SJSA1 (cell line): ENCODE data around the gene TULP4. TPM values are rescaled to one million over a fixed set of nuclear protein-coding genes. Genes with fewer than 3 reads are reported as not detected.
"Not testable (repeated sequence)": the region's sequence is repeated elsewhere in the genome, so short reads cannot be mapped to it uniquely, and the experiment has no call there.

ENCODE experiments used
- DNase-seq, 2 experiments: peaks; one replicate each; pipeline ENCODE4 v3.0.0-alpha.2; 2015 to 2020; ENCODE audit warnings: low spot score in 2 of 2, low read depth in 1 of 2
- H3K27ac ChIP-seq: fragments of 250-450 bp; sonication (Bioruptor Pico); 2 replicates; pipeline ENCODE4 v1.5.1; 2020; ENCODE audit warnings: mild to moderate bottlenecking, moderate library complexity
- H3K27me3 ChIP-seq: fragments of 250-450 bp; sonication (Bioruptor Pico); replicated peaks from 2 replicates; pipeline ENCODE4 v1.5.1; 2020; ENCODE audit warnings: mild to moderate bottlenecking, moderate library complexity
- H3K36me3 ChIP-seq: fragments of 250-450 bp; sonication (Bioruptor Pico); 2 replicates; pipeline ENCODE4 v1.5.1; 2020; ENCODE audit warnings: mild to moderate bottlenecking
- H3K4me1 ChIP-seq: fragments of 250-450 bp; sonication (Bioruptor Pico); replicated peaks from 2 replicates; pipeline ENCODE4 v1.6.1; 2021; ENCODE audit warnings: mild to moderate bottlenecking
- H3K4me3 ChIP-seq: fragments of 250-450 bp; sonication (Bioruptor Pico); 2 replicates; pipeline ENCODE4 v1.5.1; 2020; ENCODE audit warnings: mild to moderate bottlenecking
- H3K9me3 ChIP-seq: fragments of 250-450 bp; sonication (Bioruptor Pico); replicated peaks from 2 replicates; pipeline ENCODE4 v1.5.1; 2020; ENCODE audit warnings: mild to moderate bottlenecking
- total RNA-seq: library from RNA; depleted of rRNA; stranded (reverse); fragments of >200 nt; shearing (Covaris generic); gene quantifications from 2 replicates; pipeline ENCODE4 v1.2.3, GENCODE V29; 2014; rRNA removed

Gene TULP4
- total RNA-seq, 1 experiment from 2014 or later = 70.1 TPM

DNA sequence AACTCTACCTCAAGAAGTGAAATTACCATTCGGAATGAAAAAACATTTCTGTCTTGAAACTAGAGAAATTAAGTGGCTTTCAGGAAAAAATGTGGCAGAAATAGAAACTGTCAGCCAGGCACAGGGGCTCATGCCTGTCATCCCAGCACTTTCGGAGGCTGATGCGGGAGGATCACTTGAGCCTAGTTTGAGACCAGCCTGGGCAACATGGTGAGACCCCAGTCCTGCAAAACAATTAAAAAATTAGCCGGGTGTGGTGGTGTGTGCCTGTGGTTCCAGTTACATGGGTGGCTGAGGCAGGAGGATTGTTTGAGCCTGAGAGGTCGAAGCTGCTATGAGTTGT, 240.5 kb downstream of the TULP4 start:
- no peaks in the 10 kb centered on the region for H3K4me1 ChIP-seq
- H3K27me3 ChIP-seq = no peaks in the 10 kb centered on the region; the same call in 1 of the 2 replicates
- no peak overlapping the region for H3K27ac ChIP-seq
- no peaks in the 10 kb centered on the region for H3K36me3 ChIP-seq
- H3K9me3 ChIP-seq = no peaks in the 10 kb centered on the region
- DNase-seq = peak in 1 of 2 experiments; percentile 8
- no peak overlapping the region for H3K4me3 ChIP-seq

DNA sequence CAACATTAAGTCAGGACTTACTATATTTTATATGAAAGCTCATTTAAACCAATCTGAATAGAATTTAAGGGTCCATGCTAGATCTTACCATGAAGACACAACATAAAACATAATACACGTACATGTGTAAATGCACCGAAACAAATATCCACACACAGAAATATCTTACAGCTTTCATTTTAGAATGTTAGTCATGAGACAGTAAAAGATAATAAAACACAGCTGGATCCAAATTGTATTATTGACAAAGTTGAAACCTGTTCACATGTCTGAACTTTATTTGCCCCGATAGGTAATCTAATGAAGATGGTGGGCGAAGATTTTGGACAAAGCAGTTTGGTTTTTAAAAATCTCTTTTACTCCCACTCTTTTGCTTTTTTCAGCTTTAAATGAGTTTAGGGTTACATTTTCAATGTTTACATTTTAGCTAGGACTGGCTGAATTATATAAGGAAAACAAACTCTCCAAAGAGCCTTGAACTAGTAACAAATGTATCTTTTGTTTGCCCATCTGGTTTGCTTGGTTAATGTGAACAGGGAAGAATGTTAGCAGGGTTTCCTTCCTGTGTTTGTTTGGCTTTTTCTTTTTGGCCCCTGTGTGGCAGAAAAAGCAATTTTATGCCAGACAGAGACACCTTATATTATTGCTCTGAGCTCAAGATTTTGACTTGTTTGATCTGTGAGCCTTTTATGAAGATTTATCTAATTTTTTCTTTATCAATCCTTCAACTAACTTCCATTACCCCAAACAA, 242.5 kb downstream of the TULP4 start:
- no peak for DNase-seq
- no peak overlapping the region for H3K27ac ChIP-seq
- H3K36me3 ChIP-seq = no peaks in the 10 kb centered on the region
- peaks cover 6% of the 10 kb centered on the region for H3K4me1 ChIP-seq
- H3K27me3 ChIP-seq = no peaks in the 10 kb centered on the region; the same call in 1 of the 2 replicates
- no peak overlapping the region for H3K4me3 ChIP-seq
- H3K9me3 ChIP-seq = no peaks in the 10 kb centered on the region

DNA sequence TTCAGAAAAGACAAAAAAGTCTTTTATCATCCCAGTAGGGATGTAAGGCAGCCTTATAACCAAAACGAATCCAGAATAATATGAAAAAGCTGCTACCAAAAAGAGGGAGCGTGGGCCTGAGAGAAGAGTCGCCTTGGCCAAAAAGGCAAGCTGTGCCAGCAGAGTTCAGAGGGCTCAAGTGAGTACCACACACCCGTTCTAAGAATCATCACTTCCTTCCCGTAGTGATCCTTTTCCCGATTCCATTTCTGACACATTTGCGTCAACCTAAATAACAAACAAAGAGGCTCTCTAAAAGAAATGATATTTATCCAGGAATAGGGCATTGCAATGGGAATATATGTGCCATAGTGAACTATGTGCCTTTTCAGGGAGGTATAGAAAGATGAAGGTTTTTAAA, 243.8 kb downstream of the TULP4 start:
- Histone ChIP-seq H3K36me3 (peaks cover 6% of the 10 kb centered on the region), H3K4me1 (peaks cover 11% of the 10 kb centered on the region), H3K4me3 (no peak overlapping the region), H3K9me3 (peaks cover 5% of the 10 kb centered on the region), H3K27ac (no peak overlapping the region), H3K27me3 (no peaks in the 10 kb centered on the region; the same call in 1 of the 2 replicates)
- no peak for DNase-seq

DNA sequence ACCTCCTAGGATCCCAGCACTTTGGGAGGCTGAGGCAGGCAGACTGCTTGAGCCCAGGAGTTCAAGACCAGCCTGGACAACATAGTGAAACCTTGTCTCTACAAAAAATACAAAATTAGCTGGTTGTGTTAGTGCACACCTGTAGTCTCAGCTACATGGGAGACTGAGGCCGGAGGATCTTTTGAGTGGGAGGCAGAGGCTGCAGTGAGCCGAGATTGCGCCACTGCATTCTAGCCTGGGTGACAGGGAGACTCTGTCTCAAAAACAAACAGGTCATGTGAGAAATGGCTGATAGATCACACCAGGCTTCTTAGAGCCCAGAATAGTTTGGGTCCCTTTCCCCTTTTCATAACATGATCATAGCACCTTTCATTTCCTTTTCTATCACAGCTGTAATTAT, 244.8 kb downstream of the TULP4 start:
- DNase-seq, H3K27me3 ChIP-seq, H3K36me3 ChIP-seq, H3K9me3 ChIP-seq, H3K27ac ChIP-seq, H3K4me3 ChIP-seq: not testable (repeated sequence)
- H3K4me1 ChIP-seq = peaks cover 16% of the 10 kb centered on the region

DNA sequence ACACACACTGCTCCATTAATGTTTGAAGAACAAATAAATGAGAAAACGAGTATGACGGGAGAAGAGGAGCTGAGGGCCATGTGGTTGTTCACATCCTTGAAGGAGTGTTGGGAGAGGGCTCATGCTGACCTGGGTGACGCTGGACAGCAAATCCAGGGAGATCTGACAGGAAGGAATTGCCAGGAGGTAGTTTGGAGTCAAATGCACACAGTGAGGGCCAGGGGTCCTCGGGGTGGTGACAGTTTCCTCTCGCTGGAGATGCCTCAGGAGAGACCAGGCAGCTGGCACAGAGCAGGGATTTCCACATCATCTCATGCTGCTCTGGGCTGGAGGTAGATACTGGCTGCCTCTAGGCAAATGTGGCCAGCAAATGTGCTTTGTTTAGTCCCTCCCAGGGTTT, 245.7 kb downstream of the TULP4 start:
- no peak for DNase-seq
- no peak overlapping the region for H3K27ac ChIP-seq
- H3K4me1 ChIP-seq = peaks cover 16% of the 10 kb centered on the region
- H3K27me3 ChIP-seq = no peaks in the 10 kb centered on the region
- peaks cover 5% of the 10 kb centered on the region for H3K9me3 ChIP-seq
- H3K4me3 ChIP-seq = no peak overlapping the region
- peaks cover 6% of the 10 kb centered on the region for H3K36me3 ChIP-seq

DNA sequence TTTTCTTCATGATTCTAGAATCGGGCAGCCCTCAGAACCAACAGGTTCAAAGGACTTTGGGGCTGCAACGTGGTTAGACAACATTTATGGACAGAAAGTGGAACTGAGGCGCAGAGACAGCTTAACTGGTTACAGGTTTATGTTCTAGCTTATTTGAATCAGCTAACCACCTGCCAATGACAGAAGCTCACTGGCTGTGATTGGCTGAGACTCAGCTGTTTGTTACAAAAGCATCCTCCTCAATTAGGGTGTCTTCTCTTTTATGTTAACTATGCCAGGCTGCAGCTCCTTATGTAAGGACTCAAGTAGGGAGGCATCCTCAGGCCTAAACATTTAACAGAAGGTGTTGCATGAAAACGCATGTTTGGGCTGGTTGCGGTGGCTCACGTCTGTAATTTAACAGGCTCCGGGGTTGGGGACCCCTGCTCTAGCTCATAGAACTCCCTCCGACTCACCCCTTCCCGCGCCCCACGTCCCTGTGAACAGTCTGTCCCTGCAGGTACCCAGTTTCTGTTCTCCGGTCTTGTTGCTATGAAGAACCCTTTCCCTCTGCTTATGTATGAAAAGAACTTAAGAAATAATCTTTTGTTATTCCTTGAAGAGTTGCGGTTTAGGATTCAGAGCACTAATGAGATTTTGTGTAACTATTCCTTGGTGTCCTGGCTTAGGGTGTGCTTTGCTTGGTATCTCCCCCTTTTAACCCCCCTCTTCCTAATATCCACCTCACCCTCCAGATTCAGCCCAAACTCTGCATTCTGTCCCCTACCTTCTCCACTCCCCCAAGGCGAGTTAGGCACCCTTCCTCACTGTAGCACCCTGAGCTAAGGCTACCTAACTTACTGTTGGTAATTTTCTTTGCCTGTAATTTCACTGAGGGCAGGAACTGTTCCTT, 246.4 kb downstream of the TULP4 start:
- Histone ChIP-seq H3K27me3 (no peaks in the 10 kb centered on the region), H3K36me3 (peaks cover 12% of the 10 kb centered on the region), H3K27ac (no peak overlapping the region), H3K4me1 (peaks cover 23% of the 10 kb centered on the region), H3K4me3 (no peak overlapping the region), H3K9me3 (peaks cover 5% of the 10 kb centered on the region)
- no peak for DNase-seq

DNA sequence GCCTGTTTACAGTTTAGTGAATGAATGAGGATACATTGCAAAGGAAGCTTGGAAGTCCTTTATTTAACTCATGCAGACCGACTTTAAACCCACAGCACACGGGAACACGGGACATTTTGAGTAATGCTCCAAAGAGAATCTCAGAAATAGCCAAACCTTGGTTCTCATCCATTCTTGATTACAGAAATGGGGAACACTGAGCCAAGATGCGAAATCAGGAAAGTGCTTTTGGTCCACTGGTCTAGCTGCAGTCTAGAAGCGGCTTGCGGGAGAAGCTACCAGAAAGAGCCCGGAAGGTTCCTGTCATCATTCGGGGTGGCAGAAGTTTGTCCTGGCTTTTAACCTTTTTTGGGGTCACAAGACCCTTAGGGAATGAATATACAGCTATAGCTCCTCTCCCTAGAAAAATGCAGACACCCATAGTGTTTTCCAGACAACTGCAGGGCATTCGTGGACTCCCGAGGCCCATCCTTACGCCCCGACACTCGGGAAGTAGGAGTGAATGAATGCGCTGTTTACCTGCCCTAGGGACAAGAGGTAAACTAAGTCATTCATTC, 247.2 kb downstream of the TULP4 start:
- Histone ChIP-seq H3K4me3 (peak overlapping the region; percentile 97), H3K27ac (peak overlapping the region; percentile 78), H3K36me3 (peaks cover 14% of the 10 kb centered on the region), H3K4me1 (peaks cover 26% of the 10 kb centered on the region), H3K9me3 (peaks cover 5% of the 10 kb centered on the region), H3K27me3 (no peaks in the 10 kb centered on the region)
- no peak for DNase-seq

DNA sequence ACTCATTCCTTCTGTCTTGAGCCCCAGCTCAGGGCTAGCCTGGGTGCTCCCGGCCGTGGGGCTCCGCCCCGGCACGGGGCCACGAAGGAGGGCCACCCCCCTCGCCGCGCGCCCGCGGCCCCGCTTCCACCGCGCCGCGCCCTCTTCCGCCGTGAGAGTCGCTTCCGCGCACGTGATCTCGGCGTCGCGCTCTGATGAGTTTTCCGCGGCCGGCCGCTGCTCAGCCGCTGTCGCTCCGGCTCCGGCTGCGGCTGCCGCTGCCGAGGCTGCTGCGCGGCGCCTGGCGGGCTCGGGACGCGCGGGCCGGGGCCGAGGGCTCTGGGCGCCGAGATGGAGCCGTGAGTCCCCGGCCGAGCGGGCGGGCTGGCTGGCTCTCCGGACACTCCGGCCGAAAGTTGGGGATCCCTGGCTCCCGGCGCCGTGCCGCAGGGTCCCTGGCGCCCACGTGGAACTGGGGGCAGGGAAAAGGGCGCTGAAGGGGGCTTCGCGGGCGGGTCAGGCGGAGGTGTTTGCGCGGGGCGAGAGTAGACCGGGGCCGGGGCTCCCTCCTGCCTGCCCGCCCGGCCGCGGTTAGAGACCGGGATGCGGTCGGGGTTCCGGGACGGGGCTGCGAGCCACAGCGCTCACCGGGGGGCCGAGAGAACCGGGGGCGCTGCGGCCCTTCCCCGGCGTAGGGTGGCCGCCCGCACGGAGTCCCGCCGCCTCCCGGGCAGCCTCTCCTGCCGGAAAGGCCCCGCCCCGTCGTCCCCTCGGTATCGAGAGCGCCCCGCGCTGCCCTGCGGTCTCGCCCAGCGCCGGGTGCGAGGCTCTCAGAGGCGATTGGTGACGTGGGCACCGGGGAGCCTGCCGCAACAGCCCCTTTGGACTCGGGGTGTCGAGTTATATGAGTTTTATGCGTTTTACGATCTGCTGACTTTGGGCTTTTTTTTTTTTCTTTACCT, 247.9 kb downstream of the TULP4 start, which contains the start of gene TMEM181:
TSS of gene TMEM181 (plus strand) at position 197 of the 941 bp plus-strand sequence. CDS start at position 331, 134 bp downstream.
- Histone ChIP-seq H3K27me3 (no peaks in the 10 kb centered on the region), H3K4me1 (peaks cover 26% of the 10 kb centered on the region), H3K4me3 (peak within 1 kb of the TSS; percentile 97), H3K27ac (peak within 1 kb of the TSS; percentile 78), H3K9me3 (peaks cover 5% of the 10 kb centered on the region), H3K36me3 (peaks cover 14% of the 10 kb centered on the region)
- peak; percentile 82 to 84 for DNase-seq

DNA sequence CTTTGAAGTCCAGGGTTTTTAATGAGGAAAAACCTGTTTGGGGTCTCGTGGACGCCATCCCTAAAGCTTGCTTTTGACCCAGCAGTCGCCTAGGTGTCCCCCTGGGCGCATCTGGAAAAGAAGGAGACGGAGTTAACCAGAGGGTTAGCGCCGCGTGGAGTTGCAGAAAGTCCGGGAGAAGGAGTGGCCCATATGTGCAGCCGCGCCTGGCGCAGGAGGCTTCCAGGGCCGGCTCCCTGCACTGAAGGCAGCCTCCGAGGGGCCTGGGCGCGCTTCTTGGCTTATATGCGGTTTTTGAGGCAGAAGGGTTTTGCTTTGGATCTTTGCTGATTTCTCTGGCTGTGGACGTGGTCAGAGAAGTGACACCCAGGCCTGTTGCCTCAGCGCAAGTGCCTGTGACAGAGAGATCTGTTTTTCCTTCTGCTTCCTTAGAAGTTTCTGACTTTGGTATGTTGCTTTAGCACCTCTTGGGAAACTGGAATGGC, 248.6 kb downstream of the TULP4 start:
- DNase-seq = no peak
- peaks cover 26% of the 10 kb centered on the region for H3K4me1 ChIP-seq
- peak overlapping the region; percentile 78; the same call in 1 of the 2 replicates for H3K27ac ChIP-seq
- H3K9me3 ChIP-seq = peaks cover 5% of the 10 kb centered on the region
- peaks cover 14% of the 10 kb centered on the region for H3K36me3 ChIP-seq
- no peaks in the 10 kb centered on the region for H3K27me3 ChIP-seq
- H3K4me3 ChIP-seq = peak overlapping the region; percentile 97

Other genes with a start within 250 kb of the TULP4 start
- gene SERAC1, start 144.2 kb upstream of the TULP4 start, total RNA-seq = 3.5 and 8.5 TPM in 2 replicates
- gene GTF2H5, start 144.1 kb upstream of the TULP4 start, total RNA-seq = 9.7 and 21.6 TPM in 2 replicates
- gene TMEM181, start 247.6 kb downstream of the TULP4 start, total RNA-seq = 28.4 and 41.3 TPM in 2 replicates